ENCODE measurements around the gene UBE2R2.

GRCh38 chr9:33908114-33908513 lies 91.2 kb downstream of the UBE2R2 start:
- TF ChIP-seq ZNF639 (tag by site-specific recombination; IDR thresholded peaks at IDR 0.05) (no peak), ZBTB7A (tag by site-specific recombination; IDR thresholded peaks at IDR 0.05; ENCODE audit: low read depth) (no peak), PBX3 (CRISPR knock-in tag; IDR thresholded peaks at IDR 0.05) (no peak)
